Measurements from ENCODE around the gene TWF1.
A peak's percentile ranks its signal among the peaks of the same experiment; 100 is the strongest.

The TWF1 gene

DNA sequence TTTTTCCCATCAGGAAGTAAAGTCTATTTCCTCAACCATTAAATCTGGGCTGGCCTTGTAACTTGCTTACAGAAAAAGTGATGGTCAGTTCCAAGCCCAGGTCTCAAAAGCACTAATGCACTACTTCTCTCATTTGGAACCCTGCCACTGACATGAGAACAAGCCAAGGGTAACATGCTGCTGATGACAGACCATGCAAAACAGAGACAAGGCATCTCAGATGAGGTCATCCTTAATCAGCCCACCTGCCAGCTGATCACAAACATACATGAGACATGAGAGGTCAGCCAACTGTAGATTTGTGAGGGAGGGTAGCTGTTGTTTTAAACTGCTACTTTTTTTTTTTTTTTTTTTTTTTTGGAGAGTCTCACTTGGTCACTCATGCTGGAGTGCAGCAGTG, 16.2 kb downstream of the TWF1 start (continued):
- TF ChIP-seq ZNF202 (tag by site-specific recombination; IDR thresholded peaks at IDR 0.05; ENCODE audit: borderline replicate concordance) (no peak), ZNF670 (tag by site-specific recombination; IDR thresholded peaks at IDR 0.05; ENCODE audit: low read depth) (no peak), ZNF24 (tag by site-specific recombination; IDR thresholded peaks at IDR 0.05) (peak; percentile 74; the same call in 1 of the 2 replicates), RBAK (tag by site-specific recombination; IDR thresholded peaks at IDR 0.05) (no peak), SCRT2 (tag by site-specific recombination; IDR thresholded peaks at IDR 0.05) (peak; percentile 88), ZNF362 (tag by site-specific recombination; IDR thresholded peaks at IDR 0.05) (peak; percentile 89; the same call in 1 of the 2 replicates), ZEB2 (tag by site-specific recombination; IDR thresholded peaks at IDR 0.05) (peak; percentile 61; the same call in 1 of the 2 replicates), ZNF513 (tag by site-specific recombination; IDR thresholded peaks at IDR 0.05) (no peak), ZNF558 (tag by site-specific recombination; IDR thresholded peaks at IDR 0.05) (no peak; the same call in 1 of the 2 replicates), ZNF560 (tag by site-specific recombination; IDR thresholded peaks at IDR 0.05; ENCODE audit: borderline replicate concordance) (no peak), MEIS1 (CRISPR knock-in tag; IDR thresholded peaks at IDR 0.05; ENCODE audit: borderline replicate concordance) (no peak), ZSCAN4 (tag by site-specific recombination; IDR thresholded peaks at IDR 0.05) (no peak), ZNF777 (tag by site-specific recombination; IDR thresholded peaks at IDR 0.05; ENCODE audit: borderline replicate concordance) (no peak), ZNF133 (tag by site-specific recombination; IDR thresholded peaks at IDR 0.05) (no peak), ZNF645 (tag by site-specific recombination; IDR thresholded peaks at IDR 0.05) (no peak), ZNF394 (tag by site-specific recombination; IDR thresholded peaks at IDR 0.05; ENCODE audit: borderline replicate concordance) (peak; percentile 38; the same call in 1 of the 2 replicates), ZSCAN5A (tag by site-specific recombination; IDR thresholded peaks at IDR 0.05) (no peak), ZNF433 (tag by site-specific recombination; IDR thresholded peaks at IDR 0.05; ENCODE audit: low read depth) (no peak), ZNF626 (tag by site-specific recombination; IDR thresholded peaks at IDR 0.05) (no peak), SETDB1 (IDR thresholded peaks at IDR 0.05; ENCODE audit: insufficient read length, low read length) (no peak)
- TF ChIP-seq, protein P1, sequence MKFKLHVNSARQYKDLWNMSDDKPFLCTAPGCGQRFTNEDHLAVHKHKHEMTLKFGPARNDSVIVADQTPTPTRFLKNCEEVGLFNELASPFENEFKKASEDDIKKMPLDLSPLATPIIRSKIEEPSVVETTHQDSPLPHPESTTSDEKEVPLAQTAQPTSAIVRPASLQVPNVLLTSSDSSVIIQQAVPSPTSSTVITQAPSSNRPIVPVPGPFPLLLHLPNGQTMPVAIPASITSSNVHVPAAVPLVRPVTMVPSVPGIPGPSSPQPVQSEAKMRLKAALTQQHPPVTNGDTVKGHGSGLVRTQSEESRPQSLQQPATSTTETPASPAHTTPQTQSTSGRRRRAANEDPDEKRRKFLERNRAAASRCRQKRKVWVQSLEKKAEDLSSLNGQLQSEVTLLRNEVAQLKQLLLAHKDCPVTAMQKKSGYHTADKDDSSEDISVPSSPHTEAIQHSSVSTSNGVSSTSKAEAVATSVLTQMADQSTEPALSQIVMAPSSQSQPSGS (tag by site-specific recombination; IDR thresholded peaks at IDR 0.05; ENCODE audit: low read depth) = peak; percentile 91
- TF ChIP-seq, protein P2, sequence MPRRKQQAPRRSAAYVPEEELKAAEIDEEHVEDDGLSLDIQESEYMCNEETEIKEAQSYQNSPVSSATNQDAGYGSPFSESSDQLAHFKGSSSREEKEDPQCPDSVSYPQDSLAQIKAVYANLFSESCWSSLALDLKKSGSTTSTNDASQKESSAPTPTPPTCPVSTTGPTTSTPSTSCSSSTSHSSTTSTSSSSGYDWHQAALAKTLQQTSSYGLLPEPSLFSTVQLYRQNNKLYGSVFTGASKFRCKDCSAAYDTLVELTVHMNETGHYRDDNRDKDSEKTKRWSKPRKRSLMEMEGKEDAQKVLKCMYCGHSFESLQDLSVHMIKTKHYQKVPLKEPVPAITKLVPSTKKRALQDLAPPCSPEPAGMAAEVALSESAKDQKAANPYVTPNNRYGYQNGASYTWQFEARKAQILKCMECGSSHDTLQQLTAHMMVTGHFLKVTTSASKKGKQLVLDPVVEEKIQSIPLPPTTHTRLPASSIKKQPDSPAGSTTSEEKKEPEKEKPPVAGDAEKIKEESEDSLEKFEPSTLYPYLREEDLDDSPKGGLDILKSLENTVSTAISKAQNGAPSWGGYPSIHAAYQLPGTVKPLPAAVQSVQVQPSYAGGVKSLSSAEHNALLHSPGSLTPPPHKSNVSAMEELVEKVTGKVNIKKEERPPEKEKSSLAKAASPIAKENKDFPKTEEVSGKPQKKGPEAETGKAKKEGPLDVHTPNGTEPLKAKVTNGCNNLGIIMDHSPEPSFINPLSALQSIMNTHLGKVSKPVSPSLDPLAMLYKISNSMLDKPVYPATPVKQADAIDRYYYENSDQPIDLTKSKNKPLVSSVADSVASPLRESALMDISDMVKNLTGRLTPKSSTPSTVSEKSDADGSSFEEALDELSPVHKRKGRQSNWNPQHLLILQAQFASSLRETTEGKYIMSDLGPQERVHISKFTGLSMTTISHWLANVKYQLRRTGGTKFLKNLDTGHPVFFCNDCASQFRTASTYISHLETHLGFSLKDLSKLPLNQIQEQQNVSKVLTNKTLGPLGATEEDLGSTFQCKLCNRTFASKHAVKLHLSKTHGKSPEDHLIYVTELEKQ (tag by site-specific recombination; IDR thresholded peaks at IDR 0.05; ENCODE audit: borderline replicate concordance) = no peak
- TF ChIP-seq, protein P3, sequence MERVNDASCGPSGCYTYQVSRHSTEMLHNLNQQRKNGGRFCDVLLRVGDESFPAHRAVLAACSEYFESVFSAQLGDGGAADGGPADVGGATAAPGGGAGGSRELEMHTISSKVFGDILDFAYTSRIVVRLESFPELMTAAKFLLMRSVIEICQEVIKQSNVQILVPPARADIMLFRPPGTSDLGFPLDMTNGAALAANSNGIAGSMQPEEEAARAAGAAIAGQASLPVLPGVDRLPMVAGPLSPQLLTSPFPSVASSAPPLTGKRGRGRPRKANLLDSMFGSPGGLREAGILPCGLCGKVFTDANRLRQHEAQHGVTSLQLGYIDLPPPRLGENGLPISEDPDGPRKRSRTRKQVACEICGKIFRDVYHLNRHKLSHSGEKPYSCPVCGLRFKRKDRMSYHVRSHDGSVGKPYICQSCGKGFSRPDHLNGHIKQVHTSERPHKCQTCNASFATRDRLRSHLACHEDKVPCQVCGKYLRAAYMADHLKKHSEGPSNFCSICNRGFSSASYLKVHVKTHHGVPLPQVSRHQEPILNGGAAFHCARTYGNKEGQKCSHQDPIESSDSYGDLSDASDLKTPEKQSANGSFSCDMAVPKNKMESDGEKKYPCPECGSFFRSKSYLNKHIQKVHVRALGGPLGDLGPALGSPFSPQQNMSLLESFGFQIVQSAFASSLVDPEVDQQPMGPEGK (tag by site-specific recombination; IDR thresholded peaks at IDR 0.05) = peak; percentile 16; the same call in 1 of the 2 replicates
- TF ChIP-seq, protein P4, sequence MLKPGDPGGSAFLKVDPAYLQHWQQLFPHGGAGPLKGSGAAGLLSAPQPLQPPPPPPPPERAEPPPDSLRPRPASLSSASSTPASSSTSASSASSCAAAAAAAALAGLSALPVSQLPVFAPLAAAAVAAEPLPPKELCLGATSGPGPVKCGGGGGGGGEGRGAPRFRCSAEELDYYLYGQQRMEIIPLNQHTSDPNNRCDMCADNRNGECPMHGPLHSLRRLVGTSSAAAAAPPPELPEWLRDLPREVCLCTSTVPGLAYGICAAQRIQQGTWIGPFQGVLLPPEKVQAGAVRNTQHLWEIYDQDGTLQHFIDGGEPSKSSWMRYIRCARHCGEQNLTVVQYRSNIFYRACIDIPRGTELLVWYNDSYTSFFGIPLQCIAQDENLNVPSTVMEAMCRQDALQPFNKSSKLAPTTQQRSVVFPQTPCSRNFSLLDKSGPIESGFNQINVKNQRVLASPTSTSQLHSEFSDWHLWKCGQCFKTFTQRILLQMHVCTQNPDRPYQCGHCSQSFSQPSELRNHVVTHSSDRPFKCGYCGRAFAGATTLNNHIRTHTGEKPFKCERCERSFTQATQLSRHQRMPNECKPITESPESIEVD (tag by site-specific recombination; IDR thresholded peaks at IDR 0.05) = no peak
